Stimulated activated CD4-positive, alpha-beta T cell treated with anti-CD3 and anti-CD28 coated beads, Interleukin-1b, Interleukin-23, amount 100 ng/mL, for 48 hours (primary cell): ENCODE data around the gene CACNA1I.

Experiments
- DNase-seq: peaks from one replicate; pipeline ENCODE4 v3.0.0-alpha.2; 2020

CACNA1I gene

GRCh38 chr22:39598017-39598965 is 27.7 kb downstream of the CACNA1I start:
- DNase-seq = peak; percentile 82

GRCh38 chr22:39600491-39601179 is 30.1 kb downstream of the CACNA1I start:
- no peak for DNase-seq

GRCh38 chr22:39601180-39601535 is 30.6 kb downstream of the CACNA1I start:
- no peak for DNase-seq

GRCh38 chr22:39603345-39603744 is 32.8 kb downstream of the CACNA1I start:
- DNase-seq = no peak

DNA sequence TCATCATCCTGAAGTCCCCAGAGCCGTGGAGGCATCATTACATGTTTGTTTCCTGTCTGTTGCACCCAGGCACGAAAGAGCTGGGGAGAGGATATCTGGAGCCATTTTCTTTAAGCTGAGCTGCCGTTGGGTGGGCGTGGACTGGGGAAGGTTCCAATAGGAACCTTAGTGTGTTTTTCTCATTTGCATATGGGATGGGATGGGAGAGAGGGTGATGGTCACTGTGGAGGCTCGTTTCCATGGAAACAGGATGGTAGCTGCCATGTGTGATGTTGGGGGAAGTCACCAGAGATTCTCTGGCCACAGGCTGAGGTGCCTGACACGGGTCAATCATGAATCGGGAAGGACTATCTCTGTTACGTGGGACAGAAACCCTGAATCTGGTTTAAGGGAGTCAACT is 39.7 kb downstream of the CACNA1I start:
- DNase-seq = no peak

DNA sequence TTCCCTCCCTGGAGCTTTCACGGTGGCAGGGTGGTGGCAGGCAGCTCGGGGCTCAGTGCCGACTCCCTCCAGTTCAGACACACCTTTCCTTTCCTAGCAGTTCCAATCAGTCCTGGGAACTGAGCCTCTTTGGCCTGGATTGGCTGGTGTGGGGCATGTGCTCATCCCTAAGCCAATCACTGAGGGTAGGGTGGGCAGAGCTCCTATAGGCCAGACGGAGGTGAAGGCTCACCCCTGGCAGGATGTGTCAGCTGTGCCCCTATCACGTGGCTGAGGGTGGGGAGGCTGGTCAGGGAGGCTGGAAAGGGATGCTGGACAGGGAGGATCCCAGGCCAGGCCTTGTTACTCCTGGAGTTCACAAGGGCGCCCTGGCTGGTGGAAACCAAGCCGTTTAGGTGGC is 40.2 kb downstream of the CACNA1I start:
- no peak for DNase-seq

DNA sequence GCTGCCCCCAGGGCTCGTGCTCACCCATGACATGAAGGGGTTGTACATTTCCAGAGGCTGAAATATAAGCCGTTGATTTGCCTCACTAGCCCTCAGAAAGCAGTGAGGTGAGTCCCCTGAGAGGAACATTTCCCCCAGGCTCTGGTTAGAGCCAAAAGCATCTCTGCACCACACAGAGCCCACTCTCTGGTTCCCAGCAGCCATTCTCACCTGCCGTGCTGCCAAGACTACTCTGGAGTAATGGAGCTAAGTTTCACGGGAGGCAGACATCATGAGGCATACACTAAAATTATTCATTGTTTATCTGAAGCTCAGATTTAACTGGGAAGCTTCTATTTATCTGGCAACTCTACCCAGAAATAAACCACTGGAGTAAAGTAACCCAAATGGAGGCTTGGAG is 40.8 kb downstream of the CACNA1I start:
- DNase-seq = no peak

DNA sequence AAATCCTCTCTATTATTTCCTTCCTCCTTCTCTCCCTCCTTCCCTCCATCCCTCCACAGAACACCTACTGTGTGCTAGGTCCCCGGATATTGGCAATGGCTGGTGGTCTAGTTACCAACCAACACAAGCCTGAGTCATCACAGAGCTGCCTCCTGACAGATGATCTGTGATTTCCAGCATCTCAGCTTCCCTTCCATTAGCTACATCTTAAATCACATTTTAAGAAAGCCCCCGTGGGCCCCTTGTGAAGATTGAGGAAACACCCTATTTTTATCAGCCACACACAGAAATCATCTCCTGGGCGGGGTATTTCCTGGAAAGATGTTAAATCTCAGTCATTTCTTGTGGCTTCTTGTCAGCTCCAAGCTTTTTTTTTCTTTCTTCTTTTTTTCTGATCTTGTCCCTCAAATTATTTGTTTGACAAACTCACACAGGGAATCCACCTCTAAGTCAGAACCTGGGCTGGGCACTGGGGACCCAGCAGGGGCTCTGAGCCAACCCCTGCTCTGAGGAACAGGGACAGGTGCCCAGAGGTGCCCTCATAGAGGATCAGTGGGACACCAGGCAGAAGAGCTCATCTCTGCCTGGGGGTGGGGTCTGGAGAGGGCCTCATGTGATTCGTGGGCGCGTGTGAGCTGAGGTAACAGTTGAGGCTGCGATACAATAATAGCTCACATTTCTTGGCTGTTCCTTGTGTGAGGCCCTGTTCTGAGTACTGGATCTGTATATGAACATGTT is 42.4 kb downstream of the CACNA1I start:
- peak; percentile 18 for DNase-seq

DNA sequence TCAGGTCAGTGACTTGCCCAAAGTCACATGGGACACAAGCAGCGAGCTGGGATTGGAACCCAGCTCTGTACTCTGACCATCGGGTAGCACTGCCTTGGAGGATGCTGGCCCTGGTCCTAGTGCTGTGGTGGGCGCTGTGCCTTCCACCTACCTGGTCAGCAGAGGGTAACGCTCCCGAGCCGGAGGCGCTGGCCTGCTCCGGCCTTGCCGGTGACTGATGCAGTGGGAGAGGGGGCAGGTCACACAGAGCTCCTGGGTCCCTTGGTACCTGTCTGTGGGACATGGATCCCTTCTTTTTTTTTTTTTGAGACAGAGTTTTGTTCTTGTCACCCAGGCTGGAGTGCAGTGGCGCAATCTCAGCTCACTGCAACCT is 43.0 kb downstream of the CACNA1I start:
- no peak for DNase-seq

GRCh38 chr22:39614442-39614841 is 43.9 kb downstream of the CACNA1I start:
- DNase-seq = no peak

DNA sequence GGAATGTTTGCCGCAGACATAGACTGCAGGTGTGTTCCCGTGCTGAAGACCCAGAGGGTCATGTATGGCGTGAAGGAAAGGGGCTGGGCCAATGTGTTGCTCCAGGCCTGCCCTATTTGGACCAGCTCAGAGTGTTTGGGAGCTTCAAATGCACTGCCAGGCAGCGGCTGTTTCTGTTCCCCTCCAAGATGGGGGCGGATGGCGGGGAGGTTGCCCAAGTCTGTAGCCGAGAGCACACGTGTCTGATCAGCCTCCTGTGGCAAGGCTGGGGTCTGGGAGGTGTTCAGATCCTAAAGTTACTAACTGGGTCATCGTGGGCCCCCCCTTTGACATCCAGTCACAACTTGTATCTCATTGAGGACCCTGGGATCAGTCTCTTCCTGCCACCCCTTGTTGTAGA is 45.5 kb downstream of the CACNA1I start:
- no peak for DNase-seq

GRCh38 chr22:39616781-39617180 is 46.2 kb downstream of the CACNA1I start:
- DNase-seq = no peak

GRCh38 chr22:39617342-39617741 is 46.8 kb downstream of the CACNA1I start:
- peak; percentile 18 for DNase-seq

DNA sequence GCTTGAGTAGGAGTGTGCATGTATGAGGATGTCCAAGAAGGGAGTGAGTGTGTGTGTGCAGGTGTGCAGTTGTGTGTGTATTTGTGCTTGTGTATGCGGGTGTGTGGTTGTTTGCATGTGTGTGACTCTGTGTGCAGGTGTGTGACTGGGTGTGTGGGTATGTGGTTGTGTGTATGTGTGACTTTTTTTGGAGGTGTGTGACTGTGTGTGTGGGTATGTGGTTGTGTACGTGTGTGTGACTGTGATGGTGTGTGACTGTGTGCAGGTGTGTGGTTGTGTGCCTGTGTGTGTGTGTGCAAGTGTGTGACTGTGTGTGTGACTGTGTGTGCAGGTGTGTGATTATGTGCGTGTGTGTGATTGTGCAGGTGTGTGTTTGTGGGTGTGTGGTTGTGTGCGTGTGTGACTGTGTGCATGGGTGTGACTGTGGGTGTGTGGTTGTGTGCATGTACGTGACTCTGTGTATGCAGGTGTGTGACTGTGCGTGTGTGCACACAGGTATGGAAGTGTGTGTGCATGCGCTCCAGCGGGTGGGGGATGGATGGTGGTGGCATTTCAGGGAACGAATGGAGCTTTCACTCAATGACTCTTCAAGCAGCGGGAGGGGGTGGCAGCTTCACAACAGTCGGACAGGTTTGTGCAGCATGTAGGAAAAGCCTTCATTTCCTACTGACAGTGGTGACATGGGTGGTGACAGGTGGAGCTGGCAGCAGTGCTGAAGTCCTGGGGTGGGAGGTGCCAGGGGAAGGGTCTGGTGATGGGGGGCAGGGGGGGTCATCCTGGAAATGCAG is 47.6 kb downstream of the CACNA1I start:
- no peak for DNase-seq

DNA sequence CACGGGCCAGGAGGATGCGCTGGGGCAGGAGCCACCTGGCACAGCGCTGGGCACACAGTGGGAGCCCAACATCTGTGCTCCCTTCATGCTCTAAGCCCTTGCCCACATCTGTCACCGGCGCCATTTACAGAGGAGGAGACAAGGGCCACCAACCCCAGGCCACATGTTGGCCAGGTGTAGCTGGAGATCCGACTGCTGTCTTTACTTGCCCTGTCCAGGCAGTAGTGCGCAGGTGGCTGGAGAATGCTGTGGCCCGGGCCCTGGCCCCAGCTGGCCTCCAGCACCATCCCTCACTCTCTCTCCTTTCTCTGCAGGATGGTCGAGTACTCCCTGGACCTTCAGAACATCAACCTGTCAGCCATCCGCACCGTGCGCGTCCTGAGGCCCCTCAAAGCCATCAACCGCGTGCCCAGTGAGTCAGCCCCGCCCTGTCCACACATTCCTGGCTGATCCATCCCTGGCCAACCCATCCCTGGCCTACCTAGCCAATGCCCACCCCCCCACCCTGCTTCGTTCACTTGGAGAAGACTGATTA is 48.5 kb downstream of the CACNA1I start:
- DNase-seq = no peak

GRCh38 chr22:39620924-39621690 is 50.6 kb downstream of the CACNA1I start:
- no peak for DNase-seq

GRCh38 chr22:39621826-39622225 is 51.3 kb downstream of the CACNA1I start:
- DNase-seq = no peak

GRCh38 chr22:39622881-39623367 is 52.4 kb downstream of the CACNA1I start:
- peak; percentile 68 for DNase-seq

DNA sequence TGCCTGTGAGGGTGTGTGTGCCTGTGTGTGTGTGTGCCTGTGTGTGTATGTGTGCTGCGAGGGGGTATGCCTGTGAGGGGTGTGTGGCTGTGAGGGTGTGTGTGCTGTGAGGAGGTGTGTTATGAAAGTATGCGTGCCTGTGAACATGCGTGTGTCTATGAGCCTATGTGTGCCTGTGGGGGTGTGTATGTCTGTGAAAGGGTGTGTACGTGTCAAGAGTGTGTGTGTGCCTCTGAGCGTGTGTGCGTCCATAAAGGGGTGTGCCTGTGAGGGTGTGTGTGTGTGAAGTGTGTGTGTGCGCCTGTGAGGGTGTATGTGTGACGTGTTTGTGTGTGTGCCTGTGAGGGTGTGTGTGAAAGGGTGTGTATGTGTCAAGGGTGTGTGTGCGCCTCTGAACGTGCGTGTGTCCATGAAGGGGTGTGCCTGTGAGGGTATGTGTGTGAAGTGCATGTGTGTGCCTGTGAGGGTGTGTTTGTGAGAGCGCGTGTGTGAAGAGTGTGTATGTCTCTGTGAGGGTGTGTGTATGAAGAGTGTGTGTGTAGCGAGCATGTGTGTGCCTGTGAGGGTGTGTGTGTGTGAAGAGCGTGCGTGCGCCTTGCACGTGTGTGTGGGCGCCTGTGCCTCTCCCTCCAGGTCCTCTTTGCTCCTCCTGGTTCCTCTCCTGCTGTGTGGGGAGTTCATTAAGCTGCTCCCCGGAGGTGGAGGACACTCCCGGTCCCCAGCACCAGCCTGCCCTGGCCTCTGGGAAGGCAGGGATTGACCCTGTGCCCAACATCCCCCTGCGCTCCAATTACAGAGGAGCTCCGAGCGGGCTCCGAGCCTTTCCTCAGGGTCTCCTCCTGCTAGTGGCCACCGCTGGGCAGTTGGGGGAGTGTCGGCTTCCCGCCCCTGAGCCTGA is 53.3 kb downstream of the CACNA1I start:
- no peak for DNase-seq

DNA sequence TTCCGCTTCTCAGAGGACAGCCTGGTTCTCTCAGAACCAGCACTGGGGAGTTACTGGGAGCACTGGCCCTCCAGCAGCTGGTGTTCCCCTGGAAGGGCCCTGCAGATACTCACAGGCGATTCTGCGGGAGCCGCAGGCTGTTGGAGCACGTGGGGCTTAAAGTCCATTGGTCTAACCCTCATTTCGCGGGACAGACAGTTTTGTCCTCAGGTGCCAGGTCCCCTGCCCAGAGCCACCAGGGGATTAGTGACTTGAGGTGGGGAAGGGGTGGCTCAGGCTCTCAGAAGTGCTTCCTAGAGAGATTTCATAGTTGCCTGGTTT is 53.9 kb downstream of the CACNA1I start:
- DNase-seq = no peak
